Measurements from ENCODE around the gene IGFLR1. TPM values are rescaled to one million over a fixed set of nuclear protein-coding genes. Genes with fewer than 3 reads are reported as not detected.
A peak's percentile ranks its signal among the peaks of the same experiment; 100 is the strongest.

Gene IGFLR1
- total RNA-seq, 2 donors from 2014 or later, result 6.0 to 11.2 TPM

DNA sequence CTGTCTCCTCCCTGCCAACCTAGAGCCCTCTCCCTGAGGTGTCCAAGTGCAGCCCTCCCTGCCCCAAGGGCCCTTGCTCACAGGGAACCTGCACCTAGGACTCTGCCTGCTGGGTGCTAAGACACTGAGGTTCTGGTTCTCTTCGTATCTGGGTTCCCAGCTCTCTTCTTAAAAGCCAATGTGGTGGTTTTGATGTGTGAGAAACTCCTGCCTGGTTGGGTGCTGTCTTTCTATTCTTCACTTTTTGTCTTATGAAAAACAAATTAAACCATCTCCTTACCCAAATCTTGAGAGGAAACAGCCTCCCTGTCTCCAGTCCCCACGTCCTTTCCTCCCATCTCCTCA lies 28.8 kb downstream of the IGFLR1 start:
- Histone ChIP-seq H3K27ac (no peak overlapping the region), H3K4me1 (peaks cover 17% of the 10 kb centered on the region), H3K36me3 (replicated peaks in 1 of 2; ENCODE audit: insufficient read depth in 1 of 2, low read depth in 2 of 2) (no peaks in the 10 kb centered on the region), H3K4me3 (no peak overlapping the region), H3K27me3 (no peaks in the 10 kb centered on the region), H3K9me3 (no peaks in the 10 kb centered on the region)
- 60 to 87% methylated on average over 2 of the region's 2 CpGs for WGBS, 2 donors
- DNase-seq (no peak), ATAC-seq (no peak)
- intact Hi-C loops (cut with DNase I), result loop anchor here (10.0 kb wide), 1 partner anchor 159 kb away; no protein-coding TSS in a partner anchor
- TF ChIP-seq POLR2A (IDR thresholded peaks at IDR 0.05), result no peak
- TF ChIP-seq, protein P1, sequence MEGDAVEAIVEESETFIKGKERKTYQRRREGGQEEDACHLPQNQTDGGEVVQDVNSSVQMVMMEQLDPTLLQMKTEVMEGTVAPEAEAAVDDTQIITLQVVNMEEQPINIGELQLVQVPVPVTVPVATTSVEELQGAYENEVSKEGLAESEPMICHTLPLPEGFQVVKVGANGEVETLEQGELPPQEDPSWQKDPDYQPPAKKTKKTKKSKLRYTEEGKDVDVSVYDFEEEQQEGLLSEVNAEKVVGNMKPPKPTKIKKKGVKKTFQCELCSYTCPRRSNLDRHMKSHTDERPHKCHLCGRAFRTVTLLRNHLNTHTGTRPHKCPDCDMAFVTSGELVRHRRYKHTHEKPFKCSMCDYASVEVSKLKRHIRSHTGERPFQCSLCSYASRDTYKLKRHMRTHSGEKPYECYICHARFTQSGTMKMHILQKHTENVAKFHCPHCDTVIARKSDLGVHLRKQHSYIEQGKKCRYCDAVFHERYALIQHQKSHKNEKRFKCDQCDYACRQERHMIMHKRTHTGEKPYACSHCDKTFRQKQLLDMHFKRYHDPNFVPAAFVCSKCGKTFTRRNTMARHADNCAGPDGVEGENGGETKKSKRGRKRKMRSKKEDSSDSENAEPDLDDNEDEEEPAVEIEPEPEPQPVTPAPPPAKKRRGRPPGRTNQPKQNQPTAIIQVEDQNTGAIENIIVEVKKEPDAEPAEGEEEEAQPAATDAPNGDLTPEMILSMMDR (IDR thresholded peaks at IDR 0.05), result no peak

DNA sequence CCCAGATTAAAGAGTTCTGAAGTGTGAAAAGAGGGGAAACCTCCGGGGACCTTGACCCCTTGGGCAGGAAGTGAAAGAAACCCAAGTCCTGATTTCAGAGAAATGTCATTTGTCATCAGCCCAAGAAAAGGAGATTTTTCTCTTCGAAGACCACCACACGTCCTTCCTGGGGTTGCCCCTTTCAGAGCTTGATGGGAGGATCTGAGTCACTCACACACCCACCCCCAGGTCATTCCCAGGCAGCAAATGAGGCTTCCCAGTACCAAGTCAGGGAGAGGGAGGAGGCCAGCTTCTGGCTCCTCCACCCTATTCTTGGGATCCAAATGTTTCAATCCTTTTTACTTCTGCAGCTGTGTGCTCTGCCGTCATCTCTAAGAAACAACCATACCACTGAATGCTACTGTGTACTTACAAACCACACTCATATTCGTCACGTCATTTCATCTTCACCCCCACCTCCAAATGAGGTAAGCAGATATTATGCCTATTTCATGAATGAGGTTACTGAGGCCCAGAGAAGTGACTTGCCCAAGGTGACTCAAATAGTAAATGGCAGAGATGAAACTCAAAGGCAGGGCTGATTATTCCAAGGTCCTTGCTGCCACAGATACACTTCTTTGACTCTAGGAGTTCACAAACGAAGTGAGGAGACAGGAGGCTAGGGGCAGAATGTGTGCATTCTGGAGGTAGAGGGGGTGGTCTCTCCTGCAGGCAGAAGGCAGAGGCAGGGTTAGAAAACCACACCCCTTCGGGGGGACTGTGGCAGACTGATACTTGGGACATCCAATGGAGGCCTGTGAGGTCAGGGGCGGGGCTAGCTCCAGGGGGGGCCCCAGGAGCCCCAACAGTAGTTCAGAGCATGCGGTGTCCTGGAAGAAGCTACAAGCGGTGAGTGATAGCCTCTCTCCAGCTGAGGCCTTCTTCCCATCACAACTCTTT lies 29.4 kb downstream of the IGFLR1 start:
- Histone ChIP-seq H3K9me3 (no peaks in the 10 kb centered on the region), H3K27me3 (no peaks in the 10 kb centered on the region), H3K27ac (no peak overlapping the region), H3K4me3 (no peak overlapping the region), H3K36me3 (replicated peaks in 1 of 2; ENCODE audit: insufficient read depth in 1 of 2, low read depth in 2 of 2) (no peaks in the 10 kb centered on the region), H3K4me1 (peaks cover 17% of the 10 kb centered on the region)
- intact Hi-C loops (cut with DNase I), result loop anchor here (10.0 kb wide), 1 partner anchor 158 kb away; no protein-coding TSS in a partner anchor
- no peak for DNase-seq
- TF ChIP-seq, protein P1 (IDR thresholded peaks at IDR 0.05), result no peak
- no peak for TF ChIP-seq POLR2A (IDR thresholded peaks at IDR 0.05)
- 76 to 78% methylated on average over 11 of the region's 11 CpGs for WGBS, 2 donors
- ATAC-seq, result no peak

DNA sequence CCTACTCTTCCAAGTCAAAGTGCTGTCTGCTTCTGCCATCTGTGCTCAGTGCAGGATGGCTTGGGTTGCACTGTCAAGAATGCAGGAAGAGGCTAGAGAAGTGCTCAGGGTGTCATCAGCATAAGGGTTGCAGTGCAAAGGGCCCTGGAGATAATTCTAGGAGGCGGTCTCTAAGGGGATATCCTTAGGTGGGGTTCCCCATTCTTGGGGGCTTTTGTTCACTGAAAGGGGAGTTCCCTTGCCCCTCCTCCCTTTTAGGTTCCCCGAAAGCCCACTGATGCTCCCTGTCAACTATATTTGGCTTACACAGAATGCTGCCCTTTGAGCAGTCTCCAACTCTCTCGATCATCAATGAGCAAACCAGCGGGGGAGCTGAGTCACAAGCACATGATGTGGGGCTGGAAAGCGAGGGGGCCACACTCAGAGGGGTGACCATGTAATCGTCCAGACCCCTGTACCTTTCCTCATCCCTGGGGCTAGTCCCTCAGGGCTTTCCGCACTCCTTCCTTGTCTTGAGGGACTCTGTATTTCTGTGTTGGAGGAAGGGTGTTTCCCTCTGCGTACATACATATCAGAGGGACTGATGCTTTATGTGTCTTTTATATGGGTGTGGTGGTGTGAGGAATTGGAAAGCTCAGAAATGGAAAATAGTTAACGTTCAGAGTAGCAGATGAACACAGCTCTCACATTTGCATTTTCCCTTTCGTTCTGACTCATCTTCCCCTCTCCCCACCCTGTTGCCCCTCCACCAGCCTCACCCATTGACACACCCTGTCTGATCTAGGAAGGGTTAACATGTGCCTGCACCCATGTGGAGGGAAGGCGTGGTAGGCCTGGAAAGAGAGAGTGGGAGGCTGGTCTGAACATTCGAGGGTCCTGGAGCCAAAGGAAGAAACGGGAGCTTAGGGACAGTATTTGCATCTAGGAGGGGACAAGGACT lies 31.2 kb downstream of the IGFLR1 start:
- intact Hi-C loops (cut with DNase I), result loop anchor here (10.0 kb wide), 1 partner anchor 156 kb away; no protein-coding TSS in a partner anchor
- H3K9me3 ChIP-seq, result no peaks in the 10 kb centered on the region

DNA sequence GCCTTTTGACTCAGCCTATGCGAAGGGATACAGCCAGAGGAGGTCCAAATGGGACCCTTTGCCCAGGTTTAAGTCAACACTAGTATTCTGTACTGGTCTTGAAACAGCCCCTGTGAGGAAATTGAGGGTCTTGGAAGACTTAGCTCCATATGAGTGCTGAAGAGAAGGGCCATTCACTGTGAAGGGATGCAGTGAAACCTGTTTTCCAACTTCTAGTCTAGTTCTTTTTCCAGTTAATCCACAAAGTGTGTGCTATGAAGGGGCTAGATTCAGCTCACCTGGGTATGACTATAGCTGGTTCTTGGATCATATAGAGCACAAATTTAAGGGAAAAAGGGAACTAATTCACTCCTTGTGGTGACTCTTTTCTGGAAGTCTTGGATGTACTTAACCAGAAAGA lies 33.9 kb downstream of the IGFLR1 start:
- Histone ChIP-seq H3K36me3 (replicated peaks in 1 of 2; ENCODE audit: insufficient read depth in 1 of 2, low read depth in 2 of 2) (no peaks in the 10 kb centered on the region), H3K27me3 (no peaks in the 10 kb centered on the region), H3K4me3 (no peak overlapping the region), H3K4me1 (peaks cover 3% of the 10 kb centered on the region), H3K9me3 (no peaks in the 10 kb centered on the region), H3K27ac (no peak overlapping the region)
- WGBS, 2 donors, result 100% methylated on average over 1 of the region's 1 CpG; no CpG with 5 or more reads in 1 of the 2 donors
- intact Hi-C loops (cut with DNase I), result no loop called here
- no peak for ATAC-seq
- TF ChIP-seq POLR2A (IDR thresholded peaks at IDR 0.05), result no peak
- TF ChIP-seq, protein P1 (IDR thresholded peaks at IDR 0.05), result no peak
- DNase-seq, result no peak

More for the DNA sequence above, 31.2 kb downstream of the IGFLR1 start:
- TF ChIP-seq POLR2A (IDR thresholded peaks at IDR 0.05), result no peak
- ATAC-seq (no peak), DNase-seq (no peak)
- Histone ChIP-seq H3K36me3 (replicated peaks in 1 of 2; ENCODE audit: insufficient read depth in 1 of 2, low read depth in 2 of 2) (no peaks in the 10 kb centered on the region), H3K27ac (no peak overlapping the region), H3K27me3 (no peaks in the 10 kb centered on the region), H3K4me3 (no peak overlapping the region), H3K4me1 (peaks cover 10% of the 10 kb centered on the region)
- 58 to 72% methylated on average over 13 of the region's 13 CpGs for WGBS, 2 donors

DNA sequence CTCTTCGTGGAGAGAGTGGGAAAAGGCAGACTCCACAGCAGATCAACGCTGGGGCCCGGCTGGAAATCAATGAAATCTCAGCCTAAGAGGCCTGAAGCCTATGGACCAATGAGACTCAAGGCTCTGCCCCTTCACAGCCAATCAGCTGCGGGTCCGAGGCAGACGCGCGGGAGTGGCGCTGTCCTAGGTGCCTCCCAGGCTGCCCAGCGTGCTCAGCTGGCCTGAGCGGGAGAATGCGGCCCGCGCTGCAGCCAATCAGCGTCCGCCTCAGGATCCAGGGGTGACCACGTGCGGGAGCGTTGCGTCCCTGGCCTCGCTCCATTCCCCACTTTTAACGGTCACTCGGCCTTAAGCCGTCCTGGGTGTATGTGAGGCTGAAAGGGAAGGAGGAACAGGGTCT lies 38.0 kb downstream of the IGFLR1 start, which contains the start of gene ZBTB32:
Gene ZBTB32 (plus strand): TSS at position 341 of the 400 bp plus-strand sequence. CDS start 10,069 bp downstream, outside the sequence.
- H3K4me1 ChIP-seq, result peaks cover 15% of the 10 kb centered on the region
- intact Hi-C loops (cut with DNase I), result no loop called here
- no peaks in the 10 kb centered on the region for H3K9me3 ChIP-seq
- peak within 1 kb of the TSS in 3 of 4 donors; percentile 81 to 89 (median 82) for H3K27ac ChIP-seq
- no peak for TF ChIP-seq POLR2A (IDR thresholded peaks at IDR 0.05)
- TF ChIP-seq, protein P1 (IDR thresholded peaks at IDR 0.05), result no peak
- H3K4me3 ChIP-seq, result no peak within 1 kb of the TSS
- ATAC-seq (no peak), DNase-seq (peak in 1 of 4 donors; percentile 28)
- 66 to 70% methylated on average over 4 to 24 of the region's 24 CpGs for WGBS, 2 donors
- H3K27me3 ChIP-seq, result no peaks in the 10 kb centered on the region
- no peaks in the 10 kb centered on the region for H3K36me3 ChIP-seq (replicated peaks in 1 of 2; ENCODE audit: insufficient read depth in 1 of 2, low read depth in 2 of 2)
